Limb (tissue), 2 donors: ENCODE results near the gene ABLIM2.
A peak's percentile ranks its signal among the peaks of the same experiment; 100 is the strongest.
"Not testable (repeated sequence)": the region's sequence is repeated elsewhere in the genome, so short reads cannot be mapped to it uniquely, and the experiment has no call there.

Source experiments
- DNase-seq, 2 donors: peaks; one replicate each; pipeline ENCODE4 v3.0.0-alpha.2; 2016; ENCODE audit errors: extremely low spot score in 2 of 2

ABLIM2 gene

GRCh38 chr4:8140915-8141314 lies 17.7 kb downstream of the ABLIM2 start:
- no peak for DNase-seq

GRCh38 chr4:8139726-8140125 lies 18.9 kb downstream of the ABLIM2 start:
- DNase-seq: not testable (repeated sequence)

DNA sequence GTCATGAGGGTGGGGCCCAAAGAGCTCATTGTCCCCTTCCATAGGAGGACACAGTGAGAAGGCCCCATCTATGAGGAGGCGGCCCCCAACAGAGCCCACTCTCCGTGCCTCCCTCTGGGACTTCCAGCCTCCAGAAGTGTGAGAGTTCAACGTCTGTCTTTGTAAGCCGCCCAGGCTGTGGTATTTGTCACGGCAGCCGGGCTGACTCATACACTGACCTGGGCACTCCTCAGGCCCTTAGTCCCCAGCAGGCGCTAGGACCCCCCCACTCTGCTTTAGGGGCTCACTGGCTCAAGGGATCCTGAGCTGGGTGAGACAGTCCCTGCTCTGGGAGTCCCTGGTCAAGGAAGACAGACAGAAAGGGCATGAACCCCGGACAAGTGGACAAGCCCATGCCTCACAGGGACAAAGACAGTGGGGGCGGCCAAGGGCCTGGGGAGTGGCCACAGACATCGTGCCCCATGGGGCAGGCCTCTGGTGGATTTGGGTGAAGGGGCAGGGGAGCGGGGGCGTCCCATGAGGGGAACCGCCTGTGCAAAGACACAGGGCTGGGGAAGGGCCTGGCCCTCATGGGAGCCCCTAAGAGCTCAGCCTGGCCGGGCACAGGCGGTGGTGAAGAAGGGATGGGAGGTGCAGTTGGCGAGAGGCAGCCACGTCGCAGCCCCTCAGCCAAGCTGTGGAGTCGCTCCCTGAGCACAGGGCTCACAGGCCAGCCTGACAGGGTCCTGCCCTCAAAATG lies 21.5 kb downstream of the ABLIM2 start:
- no peak for DNase-seq

DNA sequence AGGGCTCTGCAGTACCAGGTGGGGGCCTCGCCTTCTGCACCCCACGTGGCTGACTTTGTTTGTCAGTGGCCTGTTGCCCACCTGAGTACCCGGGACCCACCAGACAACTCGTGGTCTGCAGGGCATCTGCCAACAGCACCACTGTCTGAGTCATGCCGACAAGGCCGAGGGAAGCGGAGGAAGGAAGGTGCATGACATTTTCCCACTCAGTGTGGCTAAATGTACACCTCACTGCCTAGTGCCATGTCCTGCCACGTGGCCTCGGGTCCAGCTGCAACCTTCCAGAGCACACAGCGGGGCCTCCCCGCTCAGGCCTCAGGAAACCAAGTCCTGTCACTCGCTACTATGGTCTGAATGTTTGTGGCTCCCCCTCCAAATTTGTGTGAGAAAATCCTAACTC lies 22.1 kb downstream of the ABLIM2 start:
- no peak for DNase-seq

GRCh38 chr4:8135666-8136065 lies 22.9 kb downstream of the ABLIM2 start:
- DNase-seq: no peak

DNA sequence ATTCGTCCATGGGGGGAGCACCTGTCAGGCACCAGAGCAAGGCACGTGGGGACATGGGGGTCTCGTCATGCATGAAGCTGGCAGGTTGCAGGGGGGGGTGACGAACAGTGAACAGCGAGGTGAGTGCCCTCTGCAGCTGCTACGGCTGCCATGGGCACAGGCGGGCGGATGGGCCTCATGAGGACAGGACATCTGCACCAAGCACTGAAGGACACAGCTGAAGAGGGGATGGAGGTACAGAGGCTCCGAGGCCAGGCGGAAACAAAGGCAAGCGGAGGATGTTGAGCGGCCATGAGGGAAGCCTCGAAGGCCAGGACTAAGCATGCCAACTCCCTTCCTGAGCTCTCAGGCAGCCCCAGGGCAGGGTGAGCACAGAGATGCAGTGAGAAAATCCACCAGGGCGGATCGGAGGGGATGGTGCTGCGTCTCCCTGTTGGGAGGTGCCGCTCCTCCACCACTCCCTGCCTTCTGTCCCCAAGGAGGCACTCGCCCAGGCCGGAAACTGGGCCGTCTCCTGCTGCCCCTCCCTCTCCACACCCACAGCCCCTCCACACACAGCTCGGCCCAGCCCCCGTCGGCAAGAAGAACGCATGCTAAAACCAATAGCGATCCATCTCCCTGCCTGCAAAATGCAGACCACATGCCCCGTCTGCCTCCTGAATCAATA lies 24.6 kb downstream of the ABLIM2 start:
- DNase-seq: no peak

DNA sequence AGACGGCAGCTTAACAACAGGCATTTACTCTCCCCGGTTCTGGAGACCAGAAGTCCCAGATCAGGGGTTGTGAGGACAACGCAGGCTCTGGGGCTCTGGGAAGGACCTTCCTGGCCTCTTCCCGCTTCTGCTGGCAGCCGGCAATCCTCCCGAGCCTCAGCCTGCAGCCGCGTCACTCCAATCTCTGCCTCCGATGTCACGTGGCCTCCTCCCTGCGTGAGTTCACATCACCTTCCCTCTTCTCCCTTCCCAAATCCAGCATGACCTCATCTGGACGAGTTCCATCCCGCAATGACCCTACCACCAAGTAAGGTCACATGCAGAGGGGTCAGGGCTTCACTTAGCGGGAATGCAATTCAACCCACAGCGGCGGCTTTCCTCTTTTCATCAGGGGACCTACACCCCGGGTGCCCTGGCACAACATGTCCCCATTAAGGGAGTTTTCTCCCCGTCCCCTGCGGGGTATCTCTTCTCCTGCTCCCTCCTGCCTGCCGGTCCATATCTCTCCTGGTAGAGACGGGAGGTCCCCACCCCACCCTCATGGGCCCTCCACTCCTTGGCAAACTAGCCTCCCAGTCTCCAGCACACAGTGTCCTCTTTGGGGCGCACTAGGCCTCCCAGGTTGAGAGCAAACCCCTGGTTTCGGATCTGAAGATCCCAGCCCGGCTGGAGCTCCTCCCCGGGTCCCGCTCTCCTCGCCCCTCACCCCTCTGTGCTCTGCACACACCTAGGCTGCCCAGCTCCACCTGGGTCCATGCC lies 25.5 kb downstream of the ABLIM2 start:
- no peak for DNase-seq

- no peak for DNase-seq
Observed at GRCh38 chr4:8132400-8132799, 26.2 kb downstream of the ABLIM2 start.

DNA sequence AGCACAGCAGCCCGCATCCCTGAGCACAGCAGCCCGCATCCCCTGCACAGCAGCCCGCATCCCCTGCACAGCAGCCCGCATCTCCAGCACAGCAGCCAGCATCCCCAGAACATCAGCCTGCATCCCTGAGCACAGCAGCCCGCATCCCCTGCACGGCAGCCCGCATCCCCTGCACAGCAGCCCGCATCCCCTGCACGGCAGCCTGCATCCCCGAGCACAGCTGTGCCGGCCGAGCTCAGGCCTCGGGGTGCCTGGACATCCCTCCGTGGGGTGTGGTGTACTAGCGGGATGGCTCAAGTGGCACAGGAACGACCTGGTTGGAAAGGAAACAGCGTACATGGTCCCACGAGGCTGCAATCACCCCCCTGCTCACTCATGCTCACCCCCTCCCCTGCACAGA lies 26.8 kb downstream of the ABLIM2 start:
- no peak for DNase-seq

- DNase-seq: no peak
Observed at GRCh38 chr4:8131210-8131609, 27.4 kb downstream of the ABLIM2 start.

GRCh38 chr4:8130346-8131066 lies 28.1 kb downstream of the ABLIM2 start:
- DNase-seq: no peak

DNA sequence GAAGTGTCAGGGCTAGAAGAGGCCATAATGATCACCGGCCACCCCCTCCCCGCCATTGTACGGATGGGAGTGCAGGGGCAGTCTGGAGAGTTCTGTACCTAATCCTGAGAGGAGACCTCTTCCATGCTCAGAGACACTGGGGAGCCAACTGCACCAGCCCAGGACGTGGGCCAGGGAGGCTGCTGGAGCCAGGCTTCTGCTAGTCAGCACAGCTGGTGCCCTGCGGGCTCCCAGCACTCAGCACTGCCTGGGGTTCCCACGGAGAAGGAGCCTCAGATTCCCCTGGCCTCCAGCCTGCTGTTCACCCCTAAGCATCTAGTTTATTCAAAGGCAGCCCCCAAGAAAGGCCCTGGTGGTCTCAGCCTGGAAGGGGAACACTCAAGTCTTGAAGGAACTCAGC lies 28.8 kb downstream of the ABLIM2 start:
- no peak for DNase-seq

GRCh38 chr4:8129136-8129535 lies 29.5 kb downstream of the ABLIM2 start:
- DNase-seq: no peak

- no peak for DNase-seq
Observed at GRCh38 chr4:8128100-8128856, 30.3 kb downstream of the ABLIM2 start.

DNA sequence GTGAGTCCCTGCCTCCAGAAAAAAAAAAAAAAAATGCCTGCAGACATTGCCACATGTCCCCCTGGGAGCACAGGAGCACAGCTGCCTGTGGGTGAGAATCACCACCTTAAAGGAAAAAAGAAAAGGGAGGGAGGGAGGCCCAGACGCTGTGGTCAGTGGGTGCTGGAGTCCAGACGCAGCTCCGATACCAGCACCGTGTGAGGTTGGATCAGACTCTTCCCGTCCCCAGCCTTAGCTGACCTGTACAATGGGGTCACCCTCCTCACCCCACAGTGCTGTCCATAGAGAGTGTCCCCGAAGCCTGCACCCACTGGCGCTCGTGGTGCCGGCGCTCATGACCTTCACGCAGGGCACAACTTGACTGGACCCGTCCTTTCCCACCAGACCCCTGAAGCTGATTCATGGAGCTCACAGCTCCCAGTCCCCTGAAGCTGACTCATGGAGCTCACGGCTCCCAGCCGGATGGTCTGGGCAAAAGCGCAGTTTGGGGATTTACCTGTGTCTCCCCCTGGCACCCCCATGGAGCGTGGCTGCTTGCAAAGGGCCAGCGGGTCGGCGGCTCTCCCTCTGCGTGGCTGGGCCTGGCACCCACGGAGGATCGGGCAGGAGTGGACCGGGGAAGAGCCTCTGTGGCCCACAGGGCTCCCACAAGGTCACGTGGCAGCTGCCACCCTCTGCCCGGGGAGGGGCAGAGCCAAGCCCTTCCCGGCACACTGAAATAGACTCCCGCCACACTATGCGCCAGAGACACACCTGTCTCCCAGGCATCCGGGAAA lies 31.4 kb downstream of the ABLIM2 start:
- DNase-seq: no peak

DNA sequence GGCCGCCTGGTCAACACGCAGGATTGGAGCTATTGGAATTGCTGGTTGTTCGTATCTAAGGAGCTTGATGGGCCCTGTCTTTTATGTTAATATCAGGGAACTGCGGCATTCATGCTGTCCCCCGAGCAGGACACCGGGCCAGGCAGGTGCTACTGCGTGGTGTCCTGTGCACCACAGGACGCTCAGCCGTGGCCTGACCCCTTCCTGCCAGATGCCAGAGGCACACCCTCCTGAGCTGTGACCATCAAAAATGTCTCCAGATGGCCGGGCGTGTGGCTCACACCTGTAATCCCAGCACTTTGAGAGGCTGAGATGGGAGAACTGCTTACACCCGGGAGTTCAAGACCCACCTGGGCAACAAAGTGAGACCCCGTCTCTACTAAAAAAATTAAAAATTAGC lies 32.1 kb downstream of the ABLIM2 start:
- no peak for DNase-seq

GRCh38 chr4:8125526-8126056 lies 33.0 kb downstream of the ABLIM2 start:
- DNase-seq: no peak

- DNase-seq: no peak
Observed at GRCh38 chr4:8123870-8124269, 34.7 kb downstream of the ABLIM2 start.

DNA sequence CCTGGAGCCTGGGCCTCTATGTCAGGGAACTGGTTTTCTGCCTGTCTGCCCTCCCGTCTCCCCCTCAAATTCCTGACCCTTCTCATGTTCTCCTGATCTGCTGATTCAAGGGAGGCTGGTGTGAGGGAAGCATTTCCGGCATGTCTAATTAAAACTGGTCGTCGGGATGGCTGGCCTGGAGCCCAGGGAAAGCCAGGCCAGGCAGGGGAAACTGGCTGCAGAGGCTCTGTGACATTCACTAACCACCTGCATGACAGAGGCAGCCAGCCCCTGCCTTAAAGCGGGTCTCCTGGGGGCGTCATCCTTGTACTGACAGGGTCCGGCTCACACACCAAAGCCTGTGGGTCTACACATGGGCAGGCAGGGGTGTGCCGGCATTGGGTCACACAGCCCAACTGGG lies 35.2 kb downstream of the ABLIM2 start:
- peak; percentile 18 to 57 for DNase-seq

DNA sequence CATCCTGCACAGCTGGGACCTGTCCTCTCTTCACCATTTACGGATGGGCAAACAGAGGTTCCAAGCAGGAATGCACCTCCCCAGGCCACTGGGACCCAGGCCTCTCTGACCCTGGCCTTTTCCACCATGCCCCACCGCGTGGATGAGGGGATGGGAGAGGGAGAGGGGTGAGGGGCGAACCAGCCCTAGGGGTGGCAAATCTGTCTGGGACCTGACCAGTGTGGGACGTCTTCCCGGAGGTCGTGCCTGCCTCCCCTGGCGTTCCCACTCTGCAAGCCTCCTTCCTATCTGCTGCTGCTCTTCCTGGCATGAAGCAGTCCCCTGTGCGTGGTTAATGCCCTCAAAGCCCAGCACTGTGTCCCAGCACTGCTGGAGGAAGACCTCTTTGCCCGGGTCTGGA lies 35.9 kb downstream of the ABLIM2 start:
- DNase-seq: no peak
